ENCODE data around the gene UNC93B1. TPM values are rescaled to one million over a fixed set of nuclear protein-coding genes. Genes with fewer than 3 reads are reported as not detected.
"Not testable (repeated sequence)": the region's sequence is repeated elsewhere in the genome, so short reads cannot be mapped to it uniquely, and the experiment has no call there.

Gene UNC93B1
- total RNA-seq, 1 experiment from 2014 or later: 23.3 TPM

GRCh38 chr11:67943406-67943805, 60.5 kb downstream of the UNC93B1 start:
- H2BK15ac ChIP-seq (ENCODE audit: low read depth, low read length); H3K4me2 ChIP-seq (ENCODE audit: insufficient read depth, insufficient read length, low read length): not testable (repeated sequence)

More at GRCh38 chr11:67943406-67943805, 60.5 kb downstream of the UNC93B1 start:
- H3K4me1 ChIP-seq (ENCODE audit: insufficient read depth, low read length); H4K8ac ChIP-seq (replicated peaks; ENCODE audit: insufficient read length, low read depth, low read length); H3K18ac ChIP-seq (ENCODE audit: insufficient read length, low read depth, low read length); H3T11ph ChIP-seq (ENCODE audit: low read length); H3K9ac ChIP-seq (ENCODE audit: extremely low read depth, insufficient read length, low read length); H3K14ac ChIP-seq (ENCODE audit: insufficient read depth, low read length); H3K27me3 Mint-ChIP-seq (ENCODE audit: low read depth); H3K56ac ChIP-seq (ENCODE audit: insufficient read length, low read depth, low read length); H3K4ac ChIP-seq (ENCODE audit: low read depth, low read length); DNase-seq; H3K9me3 Mint-ChIP-seq; H2BK5ac ChIP-seq (ENCODE audit: insufficient read length, low read length); H3K9me3 ChIP-seq (ENCODE audit: control insufficient read depth, low read depth, low read length); H4K5ac ChIP-seq (ENCODE audit: insufficient read length, low read depth, low read length); H3K23ac ChIP-seq (ENCODE audit: insufficient read length, low read depth, low read length); H2AK5ac ChIP-seq (ENCODE audit: insufficient read length, low read length); H3K79me1 ChIP-seq (ENCODE audit: insufficient read depth, low read depth, low read length, poor library complexity, severe bottlenecking); H3K27me3 ChIP-seq (ENCODE audit: insufficient read depth, low read length); H3K36me3 Mint-ChIP-seq (ENCODE audit: insufficient read depth in 1 of 3, low read depth in 3 of 3); H2BK12ac ChIP-seq (ENCODE audit: insufficient read length, low read depth, low read length); H2BK120ac ChIP-seq (ENCODE audit: low read depth, low read length, poor library complexity, severe bottlenecking); H3K79me2 ChIP-seq (ENCODE audit: insufficient read depth, low read length); H3K23me2 ChIP-seq (ENCODE audit: insufficient read length, low read depth, low read length, poor library complexity, severe bottlenecking); H4K91ac ChIP-seq (ENCODE audit: insufficient read length, low read depth, low read length); H4K20me1 ChIP-seq (ENCODE audit: control insufficient read depth, insufficient read depth, insufficient read length); H2AFZ ChIP-seq (ENCODE audit: low read length); H3K27ac ChIP-seq (ENCODE audit: insufficient read length, low read depth, low read length); H2BK20ac ChIP-seq (ENCODE audit: low read depth, low read length, poor library complexity, severe bottlenecking): not testable (repeated sequence)
- no CpG with 5 or more reads among the region's 5 CpGs for WGBS (ENCODE audit: extremely low coverage, insufficient read length, low lambda C conversion rate)
- TF ChIP-seq CTCF (conservative IDR thresholded peaks at IDR 0.05): peak; percentile 47; the same call in 2 of the 3 replicates
- H3K4me3 Mint-ChIP-seq: peak overlapping the region in 1 of 2 experiments; percentile 12; a peak in 1 of 5 replicates
- H3K4me1 Mint-ChIP-seq: peaks cover 45 to 47% of the 10 kb centered on the region in 2 experiments
- H3K27ac Mint-ChIP-seq: peak overlapping the region in 2 of 3 experiments; percentile 79 to 89; a peak in 3 of 7 replicates

Small RNA genes within 50 kb of the gene (microRNA-seq; reads per million reads assigned to microRNA genes)
- gene MIR4691 (ENCODE audit: borderline microRNAs expressed): not detected
- gene MIR6753 (ENCODE audit: borderline microRNAs expressed): not detected
- gene MIR7113 (ENCODE audit: borderline microRNAs expressed): 0.46 reads per million

Other genes with a start within 250 kb of the UNC93B1 start
- not detected in 2 replicates for gene ALDH3B1, start 6.2 kb upstream of the UNC93B1 start, total RNA-seq (2021)
- gene NDUFS8, start 26.6 kb upstream of the UNC93B1 start, total RNA-seq (2021): 213 and 214 TPM in 2 replicates
- 24.4 and 27.1 TPM in 2 replicates for gene TCIRG1, start 34.9 kb upstream of the UNC93B1 start, total RNA-seq (2021)
- 63.0 and 64.2 TPM in 2 replicates for gene CHKA, start 117.3 kb upstream of the UNC93B1 start, total RNA-seq (2021)
- 61.2 and 61.6 TPM in 2 replicates for gene KMT5B, start 209.2 kb upstream of the UNC93B1 start, total RNA-seq (2021)

Data from H9 (cell line).